Suppressor macrophage treated with lipopolysaccharide for 1 hour (primary cell): Measurements from ENCODE around the gene MITF.

Experiments
- DNase-seq, 3 donors: peaks; one replicate each; pipeline ENCODE4 v3.0.0-alpha.2; 2020 to 2022

MITF gene

GRCh38 chr3:69729147-69729919 is 9.9 kb upstream of the MITF start:
- DNase-seq, result no peak

DNA sequence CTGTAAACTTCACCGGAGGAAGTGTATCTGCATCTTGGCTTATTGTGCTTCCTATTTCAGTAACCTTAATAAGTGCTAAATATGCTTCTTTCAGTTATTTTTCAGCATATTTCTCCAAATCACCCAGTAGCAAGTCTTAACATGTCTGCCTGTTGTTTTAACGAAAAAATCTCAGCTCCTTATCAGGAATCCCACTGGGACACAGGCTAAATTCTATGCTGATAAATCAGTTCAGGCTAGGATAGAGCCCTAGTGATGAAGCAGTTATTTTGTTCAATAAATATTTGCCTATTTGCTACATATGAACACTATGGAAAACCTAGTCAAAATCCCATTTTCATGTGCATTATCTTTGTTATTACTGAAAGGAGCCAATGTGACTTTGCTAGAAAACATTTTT is 8.2 kb upstream of the MITF start:
- no peak for DNase-seq

- peak in 2 of 3 donors; percentile 32 to 43 for DNase-seq
These were observed 3.4 kb upstream of the MITF start for GRCh38 chr3:69735893-69736292.

DNA sequence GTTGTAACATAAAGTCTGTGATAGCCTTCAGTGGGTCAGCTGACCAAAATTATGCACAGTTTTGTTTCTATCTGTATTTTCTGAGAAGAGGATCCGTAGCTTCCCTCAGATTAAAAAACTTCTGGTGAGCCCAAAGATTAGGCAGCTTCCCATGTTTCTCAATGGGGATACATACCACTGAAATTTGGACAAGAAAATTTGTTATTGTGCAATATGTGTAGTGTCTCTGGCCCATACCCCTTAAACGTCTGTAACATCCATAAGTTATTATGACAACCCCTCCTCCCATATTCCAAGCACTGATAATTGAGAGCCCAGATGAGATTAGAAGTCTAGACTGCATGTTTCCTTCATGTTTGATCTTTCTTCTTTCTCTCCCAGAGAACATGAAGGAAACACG is 1.9 kb upstream of the MITF start:
- no peak for DNase-seq

- peak; percentile 73 to 90 (median 85) for DNase-seq
These were observed 949 bp upstream of the MITF start for GRCh38 chr3:69738315-69738714.

DNA sequence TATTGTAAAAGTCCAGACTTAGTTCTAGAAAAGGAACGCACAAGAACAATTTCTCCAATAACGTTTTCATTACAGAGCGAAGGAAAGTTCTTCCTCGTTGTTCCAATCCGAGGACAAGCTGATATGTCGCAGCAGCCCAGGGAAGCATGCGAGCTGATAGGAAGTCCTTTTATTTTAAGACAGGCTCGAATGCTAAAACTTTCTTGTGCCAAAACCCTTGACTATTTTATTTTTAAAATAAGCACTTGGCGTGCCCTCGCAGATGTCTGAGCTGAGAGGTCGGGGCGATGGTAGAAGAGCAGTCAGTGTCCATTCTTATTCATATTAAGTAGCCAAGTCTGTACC is 433 bp upstream of the MITF start:
- no peak for DNase-seq

DNA sequence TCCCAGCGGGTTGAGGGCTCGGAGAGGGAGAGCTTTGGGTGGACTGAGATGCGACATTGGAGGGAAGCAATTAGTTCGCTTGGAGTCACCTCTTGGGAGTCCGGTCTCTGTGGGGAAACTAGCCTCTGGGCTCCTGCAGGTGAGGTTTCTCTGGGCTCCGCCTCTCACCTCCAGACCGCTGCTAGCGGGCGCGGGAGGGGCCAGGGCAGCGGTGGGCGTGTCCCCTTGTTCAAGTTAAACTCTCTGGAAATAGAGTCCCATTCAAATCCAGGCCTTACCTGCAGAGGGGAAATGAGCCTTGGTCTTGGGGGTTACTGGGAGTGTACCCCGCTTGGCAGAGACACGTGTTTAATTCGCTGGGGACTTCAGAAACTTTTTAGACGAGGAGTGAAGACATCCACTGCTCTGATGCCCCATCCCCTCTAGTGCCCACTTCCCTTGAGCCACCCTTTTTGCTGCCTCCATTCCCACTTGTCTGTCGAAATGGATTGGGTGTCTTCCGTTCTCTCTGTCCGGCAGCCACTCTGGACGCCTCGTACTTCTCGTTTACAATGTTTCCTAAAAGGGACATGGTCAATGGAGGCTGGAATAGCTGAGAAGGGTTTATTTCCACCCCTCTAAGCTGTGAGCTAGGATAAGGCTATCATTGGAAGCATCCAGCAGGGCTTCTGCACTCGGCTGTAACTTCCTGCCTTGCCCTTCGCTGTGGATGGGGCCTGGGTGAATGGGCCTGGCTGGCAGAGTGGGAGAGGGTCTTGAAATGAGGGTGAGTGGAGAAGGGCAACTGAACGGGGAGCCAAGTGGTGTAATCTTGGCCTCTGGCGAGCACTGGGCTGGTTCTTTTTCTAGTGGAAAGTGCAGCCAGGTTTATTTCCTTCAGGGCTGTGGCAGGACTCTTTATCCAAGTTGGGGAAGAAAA is 1.1 kb downstream of the MITF start:
- DNase-seq, result peak in 2 of 3 donors; percentile 45 to 60

DNA sequence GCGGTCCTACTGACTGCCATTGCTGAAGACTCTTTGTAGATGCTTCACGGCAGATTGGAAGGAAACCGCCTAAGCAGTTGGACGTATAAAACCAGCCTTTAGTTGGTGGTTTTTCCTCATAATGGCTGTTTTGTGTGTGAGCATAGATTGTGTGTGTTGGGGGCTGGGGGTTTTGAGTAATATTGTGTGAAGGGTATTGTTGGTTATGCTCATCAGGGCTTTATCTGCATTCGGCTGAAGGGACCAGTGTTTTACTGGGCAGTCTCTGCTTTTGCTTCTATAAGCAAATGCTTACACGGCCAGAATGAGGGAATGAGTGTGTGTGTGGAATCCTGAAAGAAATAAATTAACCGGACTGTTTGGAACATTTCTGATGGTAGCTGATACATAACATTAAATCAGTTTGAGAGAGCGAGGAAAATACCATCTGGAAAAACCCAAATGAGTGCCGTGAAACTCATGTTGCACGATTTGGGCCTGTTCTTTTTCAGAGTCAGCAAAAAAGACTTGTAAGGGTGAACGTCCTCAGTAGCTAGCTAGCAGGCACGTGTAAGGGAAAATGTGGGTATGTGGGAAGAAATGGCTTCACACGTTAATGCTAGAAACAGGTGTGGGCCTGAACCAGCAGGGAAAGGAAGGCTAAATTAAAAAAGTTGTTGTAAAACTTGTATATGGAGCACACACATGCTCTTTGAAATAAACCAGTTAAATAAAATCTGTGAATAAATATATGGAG is 1.9 kb downstream of the MITF start:
- DNase-seq, result peak in 2 of 3 donors; percentile 37 to 61

- DNase-seq, result peak in 2 of 3 donors; percentile 59 to 63
These were observed 3.1 kb downstream of the MITF start for GRCh38 chr3:69742391-69742790.

DNA sequence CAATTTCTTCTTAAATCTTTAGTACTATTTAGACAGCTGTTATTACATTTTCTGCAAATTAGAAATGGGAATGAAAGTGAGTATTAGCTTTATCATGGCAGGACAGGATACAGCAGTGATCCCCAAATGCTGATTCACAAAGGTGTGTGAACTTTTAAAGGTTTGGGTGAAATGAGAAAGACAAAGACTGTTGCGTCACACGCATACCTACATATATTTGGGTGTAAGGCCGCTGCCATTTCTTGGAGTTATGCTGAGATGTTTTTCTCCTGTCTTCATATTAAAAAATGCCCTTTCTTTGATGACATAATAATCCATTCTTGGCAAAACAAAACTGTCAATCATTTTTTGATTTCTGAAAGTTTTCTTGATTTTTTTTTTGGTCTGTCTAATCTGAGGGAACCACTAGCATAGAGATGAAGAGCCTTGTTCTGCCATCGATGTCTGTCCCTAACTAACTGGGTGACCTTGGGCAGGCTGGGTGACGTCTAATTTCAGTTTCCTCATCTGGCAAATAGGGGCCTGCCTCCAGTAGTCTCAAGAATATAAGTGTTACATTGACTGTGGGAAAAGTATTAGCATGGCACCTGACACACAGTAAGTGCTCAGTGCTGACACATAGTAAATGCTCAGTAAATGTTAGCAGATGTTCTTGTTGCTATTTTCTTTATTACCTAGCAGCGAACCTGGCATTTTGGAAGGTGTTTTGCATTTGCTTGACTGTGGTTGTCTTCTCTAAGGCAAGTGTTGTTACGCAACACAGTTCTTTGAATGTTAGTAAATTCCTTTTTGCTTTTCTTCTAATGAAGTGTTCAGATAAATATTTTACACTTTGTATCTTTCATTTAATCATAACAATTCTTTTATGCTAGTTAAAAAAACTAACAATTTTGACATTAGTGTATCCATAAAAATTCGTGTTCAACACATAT is 5.0 kb downstream of the MITF start:
- peak; percentile 61 to 70 (median 68) for DNase-seq

DNA sequence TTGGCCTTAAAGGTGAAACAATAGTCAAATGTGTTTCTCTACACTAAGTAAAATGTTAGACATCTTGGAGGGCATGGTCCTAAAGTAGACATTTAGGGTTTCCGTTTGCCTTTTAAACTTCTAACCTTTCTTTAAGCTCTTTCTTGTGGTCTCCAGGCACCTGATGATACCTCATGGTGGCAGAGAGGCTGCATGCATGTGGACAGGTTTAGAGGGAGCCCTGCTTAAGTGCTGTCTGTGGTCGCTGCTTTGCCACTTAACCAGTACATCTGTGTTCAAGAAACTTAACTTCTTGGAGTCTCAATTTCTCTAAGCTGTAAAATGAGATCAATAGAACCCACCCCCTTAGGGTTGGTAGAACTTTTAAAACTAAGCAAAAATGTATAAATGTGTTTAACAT is 6.2 kb downstream of the MITF start:
- no peak for DNase-seq

- DNase-seq, result peak in 1 of 3 donors; percentile 40
These were observed 6.9 kb downstream of the MITF start for GRCh38 chr3:69746119-69746518.

DNA sequence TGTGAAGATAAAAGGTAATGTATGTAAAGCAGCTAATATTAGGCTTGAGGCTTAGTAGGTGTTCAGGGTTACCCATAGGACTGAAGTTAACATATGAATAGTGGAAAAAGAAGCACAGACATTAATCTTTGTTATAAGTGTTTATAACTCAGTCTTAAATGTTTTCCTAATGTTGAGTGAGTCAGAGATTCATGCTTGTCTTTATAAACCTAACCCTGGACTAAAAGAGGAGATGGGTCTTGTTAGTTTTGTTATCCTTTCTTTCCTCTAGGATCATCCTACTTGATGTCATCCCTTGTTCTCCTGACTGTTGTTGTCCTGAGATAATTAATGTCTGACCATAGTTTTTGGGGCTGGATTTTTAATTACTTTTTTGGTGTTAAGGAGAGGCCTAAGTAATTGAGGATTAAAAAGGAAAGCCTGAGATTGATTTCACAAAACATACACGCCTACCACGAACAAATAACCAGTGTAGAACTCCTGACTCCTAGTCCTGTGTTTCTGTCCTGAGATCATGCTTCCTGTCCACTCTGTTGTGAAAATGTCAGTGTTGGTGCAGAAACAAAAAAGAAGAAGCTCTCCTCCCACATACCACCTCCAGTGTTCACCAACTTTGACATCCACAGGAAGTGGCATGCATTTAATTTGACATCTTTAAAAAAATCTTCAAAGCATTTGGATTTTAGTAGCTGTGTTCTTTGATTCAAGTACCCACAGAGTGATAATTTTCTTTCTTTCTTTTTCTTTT is 8.4 kb downstream of the MITF start:
- DNase-seq, result peak; percentile 84 to 94 (median 94)

- peak; percentile 81 to 93 (median 88) for DNase-seq
These were observed 9.2 kb downstream of the MITF start for GRCh38 chr3:69748503-69748902.

DNA sequence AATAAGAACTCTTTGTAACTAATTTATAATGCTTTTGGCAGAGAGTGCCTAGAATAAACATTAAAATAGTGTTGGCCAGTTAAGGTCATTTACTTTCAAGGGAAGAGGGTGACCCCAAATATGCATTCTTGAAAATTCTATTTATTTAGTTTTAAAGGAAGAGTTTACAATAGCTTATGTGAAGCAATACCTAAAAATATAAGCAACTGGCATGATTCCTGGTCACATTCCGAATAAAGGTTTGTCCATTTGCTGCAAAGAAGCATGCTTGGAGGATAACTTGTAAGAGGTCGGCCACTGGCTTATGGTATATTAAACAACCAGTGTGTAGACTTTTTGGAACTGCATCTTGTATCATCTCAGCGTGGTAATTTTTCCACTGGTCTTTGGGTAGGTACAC is 10.2 kb downstream of the MITF start:
- DNase-seq, result no peak

DNA sequence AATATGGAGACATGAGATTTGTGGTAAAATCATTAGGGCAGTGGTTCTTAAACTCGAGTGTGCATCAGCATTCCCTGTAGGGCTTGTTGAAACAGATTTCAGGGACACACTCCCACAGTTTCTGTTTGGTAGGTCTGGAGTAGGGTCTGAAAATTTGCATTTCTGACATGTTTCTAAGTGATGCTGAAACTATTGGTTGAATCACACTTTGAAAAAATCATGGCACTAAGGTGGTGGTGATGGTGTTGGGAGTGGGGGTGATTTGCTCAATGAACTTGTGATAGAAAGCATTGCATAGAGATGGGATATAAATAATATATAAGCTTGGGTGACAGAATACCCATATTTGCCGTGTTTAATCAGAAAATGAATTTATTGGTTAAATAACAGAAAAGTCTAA is 11.3 kb downstream of the MITF start:
- peak; percentile 44 to 73 (median 64) for DNase-seq

- DNase-seq, result peak; percentile 31 to 68 (median 42)
These were observed 11.8 kb downstream of the MITF start for GRCh38 chr3:69751074-69751476.

GRCh38 chr3:69752241-69752640 is 13.0 kb downstream of the MITF start:
- peak; percentile 52 to 78 (median 72) for DNase-seq

- no peak for DNase-seq
These were observed 14.0 kb downstream of the MITF start for GRCh38 chr3:69753179-69753775.

GRCh38 chr3:69755795-69756194 is 16.5 kb downstream of the MITF start:
- DNase-seq, result no peak
